ES-I3 (cell line): Measurements from ENCODE around the gene PIK3R1.

ENCODE experiments used
- H3K36me3 ChIP-seq: 2 replicates; pipeline ENCODE4 v1.6.1; 2013; ENCODE audit warnings: mild to moderate bottlenecking, low read length, control low read depth, moderate library complexity; ENCODE audit not compliant: insufficient read depth
- H3K4me1 ChIP-seq: 2 replicates; pipeline ENCODE4 v1.6.1; 2013; ENCODE audit warnings: mild to moderate bottlenecking, control low read depth, low read length; ENCODE audit not compliant: insufficient read depth
- H3K9ac ChIP-seq: 2 replicates; pipeline ENCODE4 v1.6.1; 2013; ENCODE audit warnings: low read depth, mild to moderate bottlenecking, low read length, moderate library complexity
- H3K9me3 ChIP-seq: 2 replicates; pipeline ENCODE4 v1.6.1; 2013; ENCODE audit warnings: mild to moderate bottlenecking, low read length, moderate library complexity; ENCODE audit not compliant: control insufficient read depth, insufficient read depth

PIK3R1 gene

DNA sequence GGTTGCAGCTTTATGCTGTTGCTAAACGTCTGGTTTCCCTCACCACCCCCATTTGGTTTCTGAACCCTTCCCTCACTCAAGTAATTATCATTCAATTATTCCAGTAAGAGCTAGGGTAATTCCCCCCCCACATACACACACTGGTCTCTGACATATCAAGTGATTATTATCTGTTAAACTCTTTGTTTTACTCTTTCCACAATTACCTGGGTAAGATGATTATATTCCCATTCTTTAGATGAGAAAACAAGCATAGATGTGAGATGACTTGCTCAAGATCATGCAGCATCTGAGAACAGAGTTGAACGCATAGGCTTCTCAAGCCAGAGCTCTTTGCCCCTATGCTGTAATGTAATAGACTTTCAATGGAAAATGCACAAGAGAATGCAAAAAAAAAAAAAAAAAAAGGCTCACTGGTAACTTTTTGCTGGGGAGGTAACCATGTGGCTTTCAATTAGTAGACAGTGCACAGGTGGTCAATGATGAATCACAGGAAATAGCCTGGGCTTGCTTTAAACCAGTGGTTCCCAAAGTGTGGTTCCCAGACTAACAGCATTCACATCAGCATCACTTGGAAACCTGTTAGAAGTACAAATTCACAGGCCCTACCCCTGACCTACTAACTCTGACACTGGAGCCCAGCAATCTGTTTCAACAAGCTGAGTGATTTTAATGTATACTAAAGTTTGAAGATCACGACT, 87.6 kb downstream of the PIK3R1 start:
- no peaks in the 10 kb centered on the region for H3K36me3 ChIP-seq
- H3K4me1 ChIP-seq = no peaks in the 10 kb centered on the region
- H3K9ac ChIP-seq = no peak overlapping the region
- no peaks in the 10 kb centered on the region for H3K9me3 ChIP-seq

DNA sequence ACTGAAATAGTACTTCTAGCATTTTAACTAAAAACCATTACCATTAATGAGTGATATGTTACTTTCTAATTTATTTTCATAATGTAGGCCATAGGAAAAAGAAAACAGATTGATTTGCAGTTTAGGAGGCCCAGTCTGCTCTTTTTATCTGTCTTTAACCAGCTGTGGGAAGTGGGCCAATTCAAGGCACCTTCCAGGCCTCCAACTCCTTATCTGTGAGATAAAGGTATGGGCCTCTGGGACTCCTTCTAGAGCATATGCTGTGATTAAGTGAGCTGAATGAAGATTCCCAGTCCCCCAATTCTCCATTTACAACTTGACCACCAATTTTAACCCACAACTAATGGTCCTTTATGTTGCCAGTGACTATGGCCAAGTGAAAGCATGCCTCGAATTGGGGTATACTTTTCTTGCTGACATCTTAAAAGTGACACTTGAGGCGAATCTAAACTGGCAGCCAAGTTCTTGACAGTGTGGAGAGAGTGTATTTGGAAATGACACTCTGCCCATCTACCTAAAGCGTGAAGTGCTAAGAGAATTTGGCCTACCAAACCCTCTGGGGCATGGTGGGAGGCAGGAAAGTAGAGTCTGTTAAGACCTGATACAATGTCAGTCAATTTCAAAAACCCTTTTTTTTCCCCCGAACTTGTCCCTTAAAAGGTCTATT, 88.3 kb downstream of the PIK3R1 start:
- H3K9me3 ChIP-seq = no peaks in the 10 kb centered on the region
- H3K36me3 ChIP-seq = no peaks in the 10 kb centered on the region

GRCh38 chr5:68304421-68305052, 89.0 kb downstream of the PIK3R1 start:
- Histone ChIP-seq H3K9me3 (no peaks in the 10 kb centered on the region), H3K4me1 (no peaks in the 10 kb centered on the region), H3K36me3 (no peaks in the 10 kb centered on the region), H3K9ac (no peak overlapping the region)

More for the DNA sequence above, 88.3 kb downstream of the PIK3R1 start:
- Histone ChIP-seq H3K4me1 (no peaks in the 10 kb centered on the region), H3K9ac (no peak overlapping the region)

GRCh38 chr5:68305223-68305870, 89.8 kb downstream of the PIK3R1 start:
- Histone ChIP-seq H3K9ac (no peak overlapping the region), H3K9me3 (no peaks in the 10 kb centered on the region), H3K36me3 (no peaks in the 10 kb centered on the region), H3K4me1 (no peaks in the 10 kb centered on the region)

DNA sequence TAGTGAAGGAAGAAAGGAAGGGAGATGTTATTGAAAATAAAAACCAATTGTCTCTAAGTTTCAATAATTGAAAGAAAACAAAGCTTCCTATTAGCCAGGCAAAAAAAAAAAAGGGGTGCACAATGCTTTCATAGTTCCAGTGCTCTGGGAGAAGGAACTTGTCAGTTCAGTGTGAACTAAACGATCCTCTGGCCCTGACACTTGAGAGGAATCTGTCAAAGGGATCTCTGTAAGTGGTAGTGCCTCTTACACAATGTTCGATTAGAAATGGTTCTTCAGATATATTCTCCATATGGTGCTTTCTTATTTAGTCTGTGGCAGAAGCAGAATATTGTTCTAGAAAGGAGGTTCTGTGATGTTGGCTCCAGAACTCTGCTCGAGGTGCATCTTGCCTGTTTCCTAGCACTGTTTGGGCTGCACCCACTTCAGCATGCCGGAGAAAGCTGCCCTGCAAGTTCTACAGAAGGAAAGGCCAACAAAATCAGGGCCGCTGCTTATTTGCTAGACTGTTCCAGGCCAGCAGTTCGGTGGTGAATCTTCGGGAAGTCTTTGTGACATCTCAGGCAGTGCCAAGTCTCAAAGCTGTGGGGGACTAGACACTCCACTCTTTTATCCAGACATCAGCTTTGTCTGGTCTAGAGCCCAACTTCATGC, 90.9 kb downstream of the PIK3R1 start:
- H3K9me3 ChIP-seq = no peaks in the 10 kb centered on the region
- H3K9ac ChIP-seq = no peak overlapping the region
- H3K4me1 ChIP-seq = no peaks in the 10 kb centered on the region
- no peaks in the 10 kb centered on the region for H3K36me3 ChIP-seq

GRCh38 chr5:68313336-68313735, 97.8 kb downstream of the PIK3R1 start:
- no peaks in the 10 kb centered on the region for H3K9me3 ChIP-seq

GRCh38 chr5:68314465-68314864, 98.9 kb downstream of the PIK3R1 start:
- Histone ChIP-seq H3K36me3 (no peaks in the 10 kb centered on the region), H3K4me1 (no peaks in the 10 kb centered on the region), H3K9me3 (no peaks in the 10 kb centered on the region), H3K9ac (no peak overlapping the region)

More at GRCh38 chr5:68313336-68313735, 97.8 kb downstream of the PIK3R1 start:
- H3K9ac ChIP-seq = no peak overlapping the region
- no peaks in the 10 kb centered on the region for H3K36me3 ChIP-seq
- H3K4me1 ChIP-seq = no peaks in the 10 kb centered on the region

DNA sequence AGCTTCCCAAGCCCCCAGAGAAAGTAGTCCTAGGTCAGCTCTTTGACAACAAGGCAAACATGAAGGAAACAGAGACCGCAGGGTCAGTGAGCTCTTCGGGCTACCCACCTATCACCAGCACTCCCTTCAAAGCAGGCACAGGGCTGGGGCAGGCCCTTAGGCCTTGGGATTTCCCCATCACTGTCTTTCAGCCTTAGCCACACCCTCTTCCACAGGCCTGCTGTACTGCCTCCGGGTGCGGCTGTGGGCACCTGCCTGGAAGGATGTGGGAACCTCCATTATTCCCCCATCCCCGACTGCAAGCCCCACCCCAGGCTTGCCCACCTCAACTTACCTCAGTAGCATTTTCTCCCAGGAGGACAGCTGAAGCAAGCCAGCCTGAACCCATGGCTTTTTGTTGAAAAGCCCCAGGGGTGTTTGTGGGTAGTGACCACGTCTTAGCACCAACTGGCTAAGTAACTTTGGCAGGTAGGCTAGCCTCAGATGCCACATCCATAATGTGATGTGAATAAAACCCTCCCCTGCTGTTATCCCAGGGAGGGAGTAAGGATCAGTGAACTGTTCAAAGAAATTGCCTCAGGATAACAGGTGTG, 100.2 kb downstream of the PIK3R1 start:
- H3K4me1 ChIP-seq = no peaks in the 10 kb centered on the region
- no peak overlapping the region for H3K9ac ChIP-seq
- H3K9me3 ChIP-seq = no peaks in the 10 kb centered on the region

GRCh38 chr5:68316469-68316868, 100.9 kb downstream of the PIK3R1 start:
- Histone ChIP-seq H3K4me1 (no peaks in the 10 kb centered on the region), H3K9ac (no peak overlapping the region), H3K36me3 (no peaks in the 10 kb centered on the region), H3K9me3 (no peaks in the 10 kb centered on the region)

More for the DNA sequence above, 100.2 kb downstream of the PIK3R1 start:
- H3K36me3 ChIP-seq = no peaks in the 10 kb centered on the region

GRCh38 chr5:68317646-68318045, 102.1 kb downstream of the PIK3R1 start:
- no peaks in the 10 kb centered on the region for H3K9me3 ChIP-seq
- no peak overlapping the region for H3K9ac ChIP-seq
- H3K36me3 ChIP-seq = no peaks in the 10 kb centered on the region
- no peaks in the 10 kb centered on the region for H3K4me1 ChIP-seq

DNA sequence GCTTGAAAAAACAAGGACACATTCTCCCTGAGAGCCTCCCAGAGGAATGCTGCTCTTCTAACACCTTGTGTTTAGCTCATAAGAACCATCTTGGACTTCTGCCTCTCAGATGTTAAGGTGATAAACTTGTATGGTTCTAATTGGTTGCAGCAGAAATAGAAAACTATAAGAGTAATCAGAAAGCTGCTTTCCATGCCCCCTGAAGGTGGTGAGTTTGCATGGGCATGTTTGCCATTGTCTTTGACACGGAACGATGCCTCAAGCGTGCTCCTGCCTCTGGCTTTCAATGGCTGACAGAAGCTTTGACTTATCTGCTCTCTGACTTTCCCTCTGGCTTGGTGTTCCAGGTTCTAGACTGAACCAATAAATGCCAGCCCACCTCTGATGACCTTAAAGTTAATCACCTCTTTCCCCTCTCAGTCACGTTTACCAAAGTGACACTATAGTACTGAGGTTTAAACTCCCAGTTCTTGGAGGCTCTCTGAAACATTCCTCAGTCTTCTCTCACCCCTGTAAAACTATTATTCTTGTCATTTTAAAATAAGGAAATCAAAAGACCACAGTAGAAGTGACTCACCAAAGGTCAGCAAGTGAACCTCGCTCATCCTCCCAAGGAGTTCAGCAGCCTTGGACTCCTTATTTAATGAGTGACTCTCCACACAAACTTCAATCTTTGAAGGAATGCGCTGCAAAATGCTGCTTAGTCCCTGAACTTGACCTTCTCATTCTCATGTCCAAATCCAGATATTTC, 103.6 kb downstream of the PIK3R1 start:
- Histone ChIP-seq H3K9me3 (no peaks in the 10 kb centered on the region), H3K9ac (no peak overlapping the region), H3K4me1 (no peaks in the 10 kb centered on the region), H3K36me3 (no peaks in the 10 kb centered on the region)

DNA sequence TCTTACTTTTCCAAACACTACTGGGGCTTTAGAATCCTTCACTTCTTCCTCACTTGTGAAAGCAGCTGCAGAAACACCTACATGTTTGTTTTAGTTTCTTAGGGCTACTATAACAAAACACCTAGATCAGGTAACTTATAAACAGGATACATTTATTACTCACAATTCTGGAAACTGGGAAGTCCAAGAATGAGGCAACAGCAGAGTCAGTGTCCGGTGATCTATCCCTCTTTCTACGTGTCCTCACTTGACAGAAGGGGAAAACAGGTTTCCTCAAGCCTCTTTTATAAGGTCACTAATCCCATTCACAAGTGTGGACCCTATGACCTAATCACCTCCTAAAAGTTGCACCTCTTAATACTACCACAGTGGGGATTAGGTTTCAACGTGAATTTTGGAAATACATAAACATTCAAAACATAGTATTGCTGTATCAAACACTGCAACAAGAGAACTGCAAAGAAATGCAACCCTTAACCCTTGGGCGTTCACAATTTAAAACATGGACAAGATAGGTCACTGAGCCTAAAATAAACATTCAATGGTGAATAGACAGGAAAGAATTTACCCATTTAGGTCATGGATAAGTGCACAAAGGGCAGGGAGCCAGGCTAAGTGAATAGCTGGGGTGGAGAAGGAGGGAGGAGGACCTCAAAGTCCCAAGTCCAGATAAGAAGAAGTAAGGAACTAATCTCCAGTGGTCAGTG, 104.3 kb downstream of the PIK3R1 start:
- H3K9ac ChIP-seq = no peak overlapping the region
- no peaks in the 10 kb centered on the region for H3K9me3 ChIP-seq
- H3K4me1 ChIP-seq = no peaks in the 10 kb centered on the region
- no peaks in the 10 kb centered on the region for H3K36me3 ChIP-seq

GRCh38 chr5:68320413-68320986, 104.9 kb downstream of the PIK3R1 start:
- Histone ChIP-seq H3K9ac (no peak overlapping the region), H3K4me1 (no peaks in the 10 kb centered on the region), H3K36me3 (no peaks in the 10 kb centered on the region), H3K9me3 (no peaks in the 10 kb centered on the region)
